GM03348 (cell line): ENCODE results near the gene ZNF785.
A peak's percentile ranks its signal among the peaks of the same experiment; 100 is the strongest.
"Not testable (repeated sequence)": the region's sequence is repeated elsewhere in the genome, so short reads cannot be mapped to it uniquely, and the experiment has no call there.

Experiments
- DNase-seq: peaks from one replicate; pipeline ENCODE4 v3.0.0; 2012; ENCODE audit warnings: low spot score

ZNF785 gene

DNA sequence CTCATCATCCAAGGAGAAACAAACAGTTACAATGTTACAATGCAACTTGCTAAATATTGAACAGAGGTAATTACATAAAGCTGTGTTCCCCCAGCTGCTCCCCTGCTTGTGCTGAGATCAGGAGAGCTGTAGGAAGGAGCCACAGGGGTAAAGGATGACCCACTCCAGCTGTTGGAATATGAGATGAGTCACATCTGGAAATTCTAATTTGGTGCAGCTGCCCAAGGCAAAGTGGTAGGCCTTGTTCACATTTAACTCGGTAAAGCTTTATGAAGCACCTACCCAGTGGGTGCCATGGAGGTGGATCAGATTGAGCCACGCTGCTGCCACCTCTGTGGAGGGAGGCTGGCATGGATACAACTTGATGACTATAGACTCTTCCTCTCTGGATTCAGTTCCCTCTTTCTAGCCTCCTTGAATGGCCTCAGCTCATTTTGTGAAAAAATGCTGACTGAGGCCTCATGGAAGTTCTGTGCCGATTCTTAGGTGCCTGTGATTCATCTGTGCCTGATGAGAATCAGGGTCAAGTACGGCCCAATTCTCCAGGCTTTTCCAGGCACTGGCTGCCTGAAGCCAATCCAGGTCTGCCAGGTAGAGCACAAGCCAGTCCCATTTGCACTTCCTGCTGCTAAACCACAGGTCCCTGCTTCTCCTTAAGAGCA, 17.2 kb upstream of the ZNF785 start:
- peak; percentile 25 for DNase-seq

GRCh38 chr16:30601966-30602365, 16.5 kb upstream of the ZNF785 start:
- no peak for DNase-seq

DNA sequence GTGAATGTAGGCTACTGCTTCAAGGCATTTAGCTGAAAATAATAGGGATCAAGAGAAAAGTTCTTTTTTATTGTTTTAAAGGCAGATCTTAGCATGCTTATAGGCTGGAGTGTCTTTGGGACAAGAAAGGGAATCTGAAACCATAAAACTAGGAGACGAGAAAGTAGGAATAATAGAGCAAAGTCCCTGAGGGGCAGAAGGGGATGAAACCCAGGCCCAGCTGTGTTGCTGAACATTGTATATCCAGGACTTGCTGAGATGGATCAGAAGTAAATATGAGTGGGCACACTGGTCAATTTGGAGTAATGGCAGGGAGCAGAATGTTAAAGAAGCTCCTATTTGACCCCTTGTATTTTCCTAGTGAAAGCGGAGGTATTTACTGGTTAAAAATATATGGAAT, 15.4 kb upstream of the ZNF785 start:
- no peak for DNase-seq

- no peak for DNase-seq
These were observed 14.7 kb upstream of the ZNF785 start for GRCh38 chr16:30600215-30600614.

- DNase-seq: no peak
These were observed 7.4 kb upstream of the ZNF785 start for GRCh38 chr16:30592871-30593270.

DNA sequence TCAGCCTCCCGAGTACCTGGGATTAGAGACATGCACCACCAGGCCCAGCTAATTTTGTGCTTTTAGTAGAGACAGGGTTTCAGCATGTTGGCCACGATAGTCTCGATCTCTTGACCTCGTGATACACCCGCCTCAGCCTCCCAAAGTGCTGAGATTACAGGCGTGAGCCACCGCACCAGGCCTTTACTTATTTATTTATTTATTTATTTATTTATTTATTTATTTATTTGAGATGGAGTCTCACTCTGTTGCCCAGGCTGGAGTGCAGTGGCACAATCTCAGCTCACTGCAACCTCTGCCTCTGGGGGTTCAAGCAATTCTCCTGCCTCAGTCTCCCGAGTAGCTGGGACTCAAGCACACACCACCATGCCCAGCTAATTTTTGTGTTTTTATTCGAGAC, 5.4 kb upstream of the ZNF785 start:
- not testable (repeated sequence) for DNase-seq

DNA sequence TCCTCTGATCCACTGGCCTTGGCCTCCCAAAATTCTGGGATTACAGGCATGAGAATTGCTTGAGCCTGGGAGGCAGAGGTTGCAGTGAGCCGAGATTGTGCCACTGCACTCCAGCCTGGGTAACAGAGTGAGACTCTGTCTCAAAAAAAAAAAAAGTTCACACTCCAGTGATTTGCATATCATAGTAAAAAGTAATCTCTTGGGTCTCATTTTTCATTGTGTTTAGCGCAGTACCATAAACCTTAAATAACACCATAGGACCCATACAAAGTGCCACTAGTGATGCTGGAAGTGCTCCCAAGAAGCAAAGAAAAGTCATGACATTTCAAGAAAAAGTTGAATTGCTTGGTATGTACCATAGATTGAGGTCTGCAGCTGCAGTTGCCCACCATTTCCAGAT, 4.1 kb upstream of the ZNF785 start:
- DNase-seq: not testable (repeated sequence)

- DNase-seq: no peak
These were observed 3.2 kb upstream of the ZNF785 start for GRCh38 chr16:30588651-30589050.

- DNase-seq: peak; percentile 36
These were observed 486 bp downstream of the ZNF785 start for GRCh38 chr16:30585022-30585399.

DNA sequence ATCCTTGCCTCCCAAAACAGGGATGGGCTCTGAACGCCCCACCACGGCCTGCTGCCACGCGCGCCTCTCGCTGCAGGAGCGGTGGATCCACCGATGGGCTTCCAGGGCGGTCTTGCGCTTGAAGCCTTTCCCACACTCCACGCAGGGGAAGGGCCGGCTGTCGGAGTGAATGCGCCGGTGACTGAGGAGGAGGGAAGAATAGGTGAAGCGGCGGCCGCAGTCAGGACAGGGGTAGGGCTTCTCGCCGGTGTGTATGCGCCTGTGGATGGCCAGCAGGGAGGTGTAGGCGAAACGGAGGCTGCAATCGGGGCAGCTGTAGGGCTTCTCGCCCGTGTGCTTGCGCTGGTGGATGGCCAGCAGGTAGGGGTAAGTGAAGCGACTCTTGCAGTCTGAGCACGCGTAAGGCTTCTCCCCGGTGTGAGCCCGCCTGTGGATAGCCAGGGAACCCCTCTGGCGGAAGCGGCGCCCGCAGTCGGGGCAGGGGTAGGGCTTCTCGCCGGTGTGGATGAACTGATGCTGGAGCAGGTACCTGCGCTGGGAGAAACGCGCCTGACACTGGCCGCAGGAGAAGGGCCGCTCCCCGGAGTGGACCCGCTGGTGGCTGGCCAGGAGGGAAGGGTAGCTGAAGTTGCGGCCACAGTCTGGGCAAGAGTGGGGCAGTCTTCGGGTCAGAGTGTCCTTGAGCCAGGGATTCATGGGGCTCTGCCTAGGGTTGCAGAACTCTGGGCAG, 2.7 kb downstream of the ZNF785 start:
- DNase-seq: no peak

DNA sequence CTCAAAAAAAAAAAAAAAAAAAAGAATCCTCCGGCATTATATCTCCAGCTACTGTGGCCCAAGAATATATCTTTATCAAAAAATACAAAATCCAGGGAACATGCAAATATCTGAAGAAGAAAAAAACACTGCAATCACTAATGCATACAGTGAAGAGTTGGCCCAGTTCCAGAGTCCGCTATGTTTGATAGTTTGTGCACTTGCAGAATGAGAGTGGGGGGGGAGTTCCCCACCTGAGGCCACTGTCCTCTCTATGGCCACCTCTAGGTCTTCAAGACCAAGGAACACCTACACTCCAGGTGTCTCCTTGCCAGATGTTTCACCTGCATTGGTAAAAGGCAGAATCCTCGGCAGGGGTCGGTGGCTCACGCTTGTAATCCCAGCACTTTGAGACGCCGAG, 4.0 kb downstream of the ZNF785 start:
- DNase-seq: no peak

- no peak for DNase-seq
These were observed 10.8 kb downstream of the ZNF785 start for GRCh38 chr16:30574678-30575077.

DNA sequence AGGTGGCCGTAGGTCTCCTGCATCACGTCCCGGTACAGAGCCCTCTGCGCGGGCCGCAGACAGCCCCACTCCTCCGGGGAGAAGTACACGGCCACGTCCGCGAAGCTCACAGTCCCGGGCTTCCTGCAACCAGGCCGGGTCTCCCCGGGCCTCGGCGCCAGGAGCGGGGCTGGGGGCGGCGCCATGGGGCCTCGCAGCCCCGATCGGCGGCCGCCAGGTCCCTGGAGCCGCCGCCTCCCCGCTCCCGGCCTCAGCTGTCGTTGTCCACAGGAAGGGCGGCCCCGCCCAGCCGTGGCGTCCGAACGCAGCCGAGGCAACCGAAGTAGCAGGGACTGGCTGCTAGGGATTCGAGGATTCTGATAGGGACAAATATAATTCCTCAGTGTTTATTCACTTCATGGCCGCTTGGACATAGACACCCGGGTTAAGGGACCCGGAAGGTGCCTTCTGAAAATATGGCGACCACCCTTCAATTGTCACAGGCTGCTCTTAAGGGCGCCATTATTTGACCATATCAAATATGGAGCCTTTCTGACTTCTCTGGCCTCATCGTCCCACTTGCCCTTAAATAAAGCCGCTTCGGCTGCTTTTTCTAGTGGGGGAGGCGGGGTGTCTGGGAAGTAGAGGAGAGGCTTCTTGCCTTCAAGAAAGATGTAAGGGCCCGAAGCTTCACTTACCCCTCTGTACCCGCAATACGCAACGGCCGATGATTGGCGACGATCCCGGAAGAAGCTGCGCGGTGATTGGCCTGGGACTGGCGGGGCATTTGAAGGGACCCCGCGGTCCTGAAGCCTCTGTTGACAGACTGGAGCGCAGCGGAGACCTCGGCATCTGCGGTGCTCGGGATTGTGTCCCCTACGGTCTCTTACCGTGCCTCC, 13.8 kb downstream of the ZNF785 start, which contains the start of gene ZNF688:
Gene ZNF688 (minus strand): TSS at position 270 of the 878 bp plus-strand sequence. CDS start 85 bp downstream, at position 185.
- DNase-seq: peak; percentile 96

DNA sequence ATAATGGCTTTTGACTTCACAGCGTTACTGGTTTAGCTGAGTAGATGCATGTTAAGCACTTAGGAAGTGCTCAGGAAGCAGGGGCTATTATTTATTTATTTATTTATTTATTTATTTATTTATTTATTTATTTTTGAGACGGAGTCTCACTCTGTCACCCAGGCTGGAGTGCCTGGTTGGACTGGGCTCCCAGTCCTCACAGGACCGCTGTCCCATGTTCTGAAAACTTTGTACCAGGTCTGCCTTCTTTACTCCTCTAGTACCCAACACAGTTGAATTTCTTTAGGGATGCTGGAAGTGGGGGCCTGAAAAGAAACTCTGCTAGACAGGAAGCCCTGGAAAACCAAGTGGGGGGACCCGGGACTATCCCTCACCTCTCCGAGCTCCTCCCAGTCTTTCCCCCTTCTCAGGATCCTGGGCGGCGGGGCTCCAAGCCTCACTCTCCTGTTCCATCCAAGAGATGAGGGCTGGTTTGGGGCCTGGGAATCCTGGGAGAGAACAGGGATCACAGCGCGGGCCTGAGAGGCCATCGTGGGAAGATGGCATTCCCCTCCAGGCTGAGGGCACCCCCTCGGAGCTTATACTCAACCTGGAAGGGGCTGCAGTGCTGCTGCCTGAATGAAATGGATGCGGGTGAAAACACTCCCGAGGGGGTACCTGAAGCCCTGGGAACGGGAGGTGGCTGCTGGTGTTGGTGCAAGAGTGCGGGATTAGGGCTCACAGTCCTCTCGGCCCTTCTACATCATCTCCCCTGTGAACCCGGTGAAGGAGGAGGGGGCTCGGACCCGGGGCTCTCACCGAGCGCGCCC, 14.7 kb downstream of the ZNF785 start:
- peak; percentile 49 for DNase-seq

DNA sequence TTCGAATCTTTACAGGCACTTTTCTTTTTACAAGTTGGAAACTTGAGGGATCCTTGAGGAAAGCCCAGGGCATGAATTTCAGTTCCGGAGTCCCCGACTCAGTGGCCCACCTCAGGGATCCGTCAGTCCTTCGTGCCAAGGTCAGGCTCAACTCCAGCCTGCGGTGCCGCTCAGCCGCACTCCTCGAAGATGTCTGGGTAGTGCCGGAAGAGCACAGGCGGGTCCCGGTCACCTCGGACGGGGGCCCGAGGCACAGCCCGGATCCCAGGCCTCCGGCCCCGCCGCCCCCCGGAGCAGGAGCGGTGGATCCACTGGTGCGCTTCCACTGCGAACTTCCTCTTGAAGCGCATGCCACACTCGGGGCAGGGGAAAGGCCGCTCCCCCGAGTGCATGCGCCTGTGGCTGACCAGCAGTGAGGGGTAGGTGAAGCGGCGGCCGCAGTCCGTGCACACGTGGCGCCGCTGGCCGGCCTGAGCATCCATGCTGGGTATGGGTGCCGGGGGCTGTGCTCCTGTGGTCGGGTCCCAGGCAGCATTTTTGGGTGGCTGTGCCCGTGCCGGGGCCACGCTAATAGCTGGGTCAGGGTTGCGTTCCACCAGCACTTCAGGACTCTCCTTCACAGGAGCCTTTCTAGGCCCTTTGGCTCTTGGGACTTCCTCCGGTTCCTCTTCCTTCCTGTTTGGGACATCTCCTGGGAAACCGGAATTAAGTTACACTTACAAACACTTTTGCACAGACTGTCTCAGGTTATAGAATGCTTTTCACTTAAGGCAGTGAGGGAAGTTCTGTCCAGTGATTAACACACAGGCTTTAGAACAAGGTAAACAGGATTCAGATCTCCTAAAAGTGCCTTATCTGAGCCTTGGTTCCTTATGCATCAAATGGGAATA, 15.5 kb downstream of the ZNF785 start:
- no peak for DNase-seq

GRCh38 chr16:30569281-30569680, 16.2 kb downstream of the ZNF785 start:
- DNase-seq: no peak

DNA sequence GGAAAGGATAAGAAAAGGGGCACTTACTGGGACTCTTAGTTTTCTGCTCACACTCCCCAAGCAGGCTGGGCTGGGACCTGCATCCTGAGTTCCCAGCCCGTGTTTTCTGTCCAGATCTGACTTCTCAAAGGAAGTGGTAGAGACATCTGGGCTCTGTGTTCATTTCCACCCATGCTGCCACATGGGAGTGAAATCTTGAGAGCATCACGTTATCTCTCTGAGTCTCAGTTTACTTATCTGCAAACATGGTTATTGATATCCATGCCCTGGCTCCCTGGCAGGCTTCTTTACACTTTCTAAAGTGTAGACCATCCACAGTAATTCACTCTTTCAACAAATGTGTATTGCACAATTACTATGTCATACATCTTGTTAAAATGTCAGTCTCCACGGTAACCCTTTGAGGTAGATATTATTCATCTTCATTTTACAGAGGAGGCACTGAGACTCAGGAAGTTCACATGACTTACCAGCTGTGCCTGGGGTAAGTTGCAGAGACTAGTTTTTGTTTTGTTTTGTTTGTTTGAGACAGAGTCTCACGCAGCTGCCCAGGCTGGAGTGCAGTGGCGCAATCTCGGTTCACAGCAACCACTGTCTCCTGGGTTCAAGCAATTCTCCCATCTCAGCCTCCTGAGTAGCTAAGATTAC, 17.4 kb downstream of the ZNF785 start:
- DNase-seq: no peak

GRCh38 chr16:30567160-30567990, 18.1 kb downstream of the ZNF785 start:
- no peak for DNase-seq

DNA sequence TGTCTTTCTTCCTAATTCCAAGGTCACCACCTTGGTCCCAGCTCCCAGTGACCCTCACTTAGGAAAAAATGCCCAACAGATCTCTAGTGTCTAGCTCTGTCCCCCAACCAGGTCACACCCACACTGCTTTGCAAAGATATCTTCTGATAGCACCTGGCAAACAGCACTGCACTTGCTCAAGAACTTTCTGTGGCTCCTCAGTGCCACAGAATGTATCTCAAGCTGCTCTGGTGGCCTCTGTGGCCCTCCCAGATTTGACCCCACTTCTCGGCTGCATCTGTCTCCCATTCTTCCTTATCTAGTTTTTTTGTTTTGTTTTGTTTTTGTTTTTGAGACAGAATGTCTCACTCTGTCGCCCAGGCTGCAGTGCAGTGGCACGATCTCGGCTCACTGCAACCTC, 19.0 kb downstream of the ZNF785 start:
- no peak for DNase-seq
